Pancreas (tissue), 10 donors: ENCODE measurements around the gene RPL37A. TPM values are rescaled to one million over a fixed set of nuclear protein-coding genes. Genes with fewer than 3 reads are reported as not detected.
A peak's percentile ranks its signal among the peaks of the same experiment; 100 is the strongest.

ENCODE experiments used
- ATAC-seq, 4 donors: fragments of 200-7000 bp; cut with Tn5 transposase; one replicate each; pipeline versions ENCODE4 v1.8.0 to v1.9.1; 2020; ENCODE audit warnings: mild to moderate bottlenecking in 4 of 4, moderate library complexity in 4 of 4
- DNase-seq, 6 donors: peaks; one replicate each; pipeline ENCODE4 v3.0.0-alpha.2; 2020
- FAIRE-seq: peaks from 2 replicates; lab custom pipeline; 2012; peaks lifted over from hg19 to GRCh38; lab: Jason Lieb, UNC
- H3K27ac ChIP-seq, 4 donors: fragments of 200-600 bp; sonication (generic); 1 replicate in 3 of 4; 2 replicates in 1 of 4; pipeline versions ENCODE4 v1.5.0 to v1.8.0; 2020
- H3K27me3 ChIP-seq, 4 donors: fragments of 200-600 bp; one replicate each; pipeline ENCODE4 v1.8.0; 2021
- H3K36me3 ChIP-seq, 3 donors: fragments of 200-600 bp; sonication (generic) in 1 of 3; one replicate each; pipeline versions ENCODE4 v1.5.0 to v1.8.0; 2020 to 2021
- H3K4me1 ChIP-seq, 3 donors: fragments of 200-600 bp; one replicate each; pipeline ENCODE4 v1.8.0; 2021
- H3K4me3 ChIP-seq, 4 donors: fragments of 200-600 bp; sonication (generic) in 2 of 4; one replicate each; pipeline versions ENCODE4 v1.5.0 to v1.8.0; 2020 to 2021
- H3K9me3 ChIP-seq, 4 donors: fragments of 200-600 bp; one replicate each; pipeline ENCODE4 v1.8.0; 2021
- WGBS, 2 donors: extraction: QIAGEN DNeasy Blood & Tissue Kit; methylation state at CpG; one replicate each; pipeline ENCODE4 v1.1.7; 2013; 5-methylcytosine and 5-hydroxymethylcytosine counted together
- intact Hi-C, 3 donors: fragments of 100-400 bp; cut with DNase I; formaldehyde crosslinking; loops; one replicate each; pipeline versions ENCODE4 v1.11.1 to v1.14.2; 2022
- polyA plus RNA-seq, 2 donors: library from polyadenylated mRNA; stranded (reverse); fragments of 200-250 nt; gene quantifications; one replicate each; pipeline ENCODE4 v1.2.3, GENCODE V29; 2013
- total RNA-seq, 6 donors: library from RNA; stranded (reverse); fragmentation: NEBNext Ultra II Directional in 4 of 6; extraction: Animal tissue kit (Norgen Biotek cat#: 25700) in 4 of 6; gene quantifications; one replicate each; pipeline versions ENCODE4 v1.2.1 to v1.2.4, GENCODE V29; 2021 to 2023
- TF ChIP-seq, protein P1 (sequence below), 4 donors: fragments of 200-600 bp; sonication (generic) in 3 of 4; IDR thresholded peaks; one replicate each; pipeline versions ENCODE4 v1.5.0 to v1.8.0; 2021; ENCODE audit warnings: antibody characterized with exemption in 4 of 4
- donor health status: healthy with polysubstance abuse.
- donor health status: DM: no; HTN: no; CAD: no; lungs with moderate emphysema.
- donor health status: DM: no; HTN: no; CAD: no.
- donor health status: control.
- donor health status: control.
- donor health status: Bipolar disorder and iron deficiency.
- donor health status: DM: yes; HTN: yes; CAD: no.
- donor health status: DM: no; HTN: no; CAD: no.
- donor health status: DM: no; HTN: no; CAD: no.
- donor health status: DM: yes; HTN: yes; CAD: no.

The RPL37A gene
- total and polyA plus RNA-seq, 8 donors: 1,329 to 2,596 (median 1,625) TPM

- FAIRE-seq (peak; percentile 29), ATAC-seq (peak in 3 of 4 donors; percentile 23 to 51 (median 46)), DNase-seq (no peak)
- intact Hi-C loops: no loop called here
- Histone ChIP-seq H3K4me1 (peaks cover 10 to 29% (median 11%) of the 10 kb centered on the region in 3 donors), H3K27ac (peak overlapping the region in 2 of 4 donors; percentile 39 to 53), H3K4me3 (no peak overlapping the region), H3K27me3 (no peaks in the 10 kb centered on the region), H3K9me3 (no peaks in the 10 kb centered on the region), H3K36me3 (no peaks in the 10 kb centered on the region)
- TF ChIP-seq, protein P1, sequence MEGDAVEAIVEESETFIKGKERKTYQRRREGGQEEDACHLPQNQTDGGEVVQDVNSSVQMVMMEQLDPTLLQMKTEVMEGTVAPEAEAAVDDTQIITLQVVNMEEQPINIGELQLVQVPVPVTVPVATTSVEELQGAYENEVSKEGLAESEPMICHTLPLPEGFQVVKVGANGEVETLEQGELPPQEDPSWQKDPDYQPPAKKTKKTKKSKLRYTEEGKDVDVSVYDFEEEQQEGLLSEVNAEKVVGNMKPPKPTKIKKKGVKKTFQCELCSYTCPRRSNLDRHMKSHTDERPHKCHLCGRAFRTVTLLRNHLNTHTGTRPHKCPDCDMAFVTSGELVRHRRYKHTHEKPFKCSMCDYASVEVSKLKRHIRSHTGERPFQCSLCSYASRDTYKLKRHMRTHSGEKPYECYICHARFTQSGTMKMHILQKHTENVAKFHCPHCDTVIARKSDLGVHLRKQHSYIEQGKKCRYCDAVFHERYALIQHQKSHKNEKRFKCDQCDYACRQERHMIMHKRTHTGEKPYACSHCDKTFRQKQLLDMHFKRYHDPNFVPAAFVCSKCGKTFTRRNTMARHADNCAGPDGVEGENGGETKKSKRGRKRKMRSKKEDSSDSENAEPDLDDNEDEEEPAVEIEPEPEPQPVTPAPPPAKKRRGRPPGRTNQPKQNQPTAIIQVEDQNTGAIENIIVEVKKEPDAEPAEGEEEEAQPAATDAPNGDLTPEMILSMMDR (IDR thresholded peaks at IDR 0.05): no peak
- WGBS, 2 donors: 52 to 63% methylated on average over 8 of the region's 8 CpGs
Measured at GRCh38 chr2:216551234-216552068, 52.8 kb downstream of the RPL37A start.

GRCh38 chr2:216553093-216553478, 54.4 kb downstream of the RPL37A start:
- Histone ChIP-seq H3K27me3 (no peaks in the 10 kb centered on the region), H3K36me3 (no peaks in the 10 kb centered on the region), H3K4me3 (no peak overlapping the region), H3K9me3 (no peaks in the 10 kb centered on the region), H3K27ac (no peak overlapping the region), H3K4me1 (peaks cover 10 to 29% (median 11%) of the 10 kb centered on the region in 3 donors)
- DNase-seq: no peak
- ATAC-seq: no peak
- intact Hi-C loops: no loop called here
- no peak for FAIRE-seq
- 69 to 71% methylated on average over 1 of the region's 1 CpG for WGBS, 2 donors
- TF ChIP-seq, protein P1 (IDR thresholded peaks at IDR 0.05): no peak

Other genes starting within 250 kb of the RPL37A start
- 1 to 10 TPM in 1 of 6 donors, under 1 TPM in 5; 0.19 to 1.2 (median 0.34) TPM for gene MARCHF4, start 126.4 kb upstream of the RPL37A start, total RNA-seq
- gene MARCHF4, start 126.4 kb upstream of the RPL37A start, polyA plus RNA-seq: 1 to 10 TPM; 1.7 to 4.1 TPM
- 10 to 100 TPM in 2 of 6 donors, 1 to 10 TPM in 4; 7.0 to 12.8 (median 8.1) TPM for gene SMARCAL1, start 86.4 kb upstream of the RPL37A start, total RNA-seq
- 1 to 10 TPM; 5.5 to 6.7 TPM for gene SMARCAL1, start 86.4 kb upstream of the RPL37A start, polyA plus RNA-seq
- gene IGFBP2, start 134.6 kb downstream of the RPL37A start, total RNA-seq: 100 to 1,000 TPM in 4 of 6 donors, 10 to 100 TPM in 2; 76.3 to 211 (median 155) TPM
- gene IGFBP2, start 134.6 kb downstream of the RPL37A start, polyA plus RNA-seq: 10 to 100 TPM; 43.1 to 56.5 TPM
- gene IGFBP5, start 196.7 kb downstream of the RPL37A start, total RNA-seq: 10 to 100 TPM in 5 of 6 donors, 1 to 10 TPM in 1; 8.2 to 91.6 (median 28.8) TPM
- gene IGFBP5, start 196.7 kb downstream of the RPL37A start, polyA plus RNA-seq: 10 to 100 TPM; 18.4 to 25.0 TPM